Activated CD8-positive, alpha-beta memory T cell treated with anti-CD3 and anti-CD28 coated beads, Interleukin-2, amount 50 U/mL, for 4 hours (primary cell): ENCODE data around the gene CUL2.
"Not testable (repeated sequence)": the region's sequence is repeated elsewhere in the genome, so short reads cannot be mapped to it uniquely, and the experiment has no call there.

ENCODE experiments used
- DNase-seq: peaks from one replicate; pipeline ENCODE4 v3.0.0-alpha.2; 2020

Gene CUL2

GRCh38 chr10:35017608-35018007 is 72.5 kb downstream of the CUL2 start:
- DNase-seq: no peak

GRCh38 chr10:35015843-35016408 is 74.2 kb downstream of the CUL2 start:
- DNase-seq: no peak

GRCh38 chr10:35012781-35013180 is 77.4 kb downstream of the CUL2 start:
- no peak for DNase-seq

- DNase-seq: no peak
Observed at GRCh38 chr10:35011771-35012191, 78.4 kb downstream of the CUL2 start.

- DNase-seq: no peak
Observed at GRCh38 chr10:35007858-35008301, 82.3 kb downstream of the CUL2 start.

- no peak for DNase-seq
Observed at GRCh38 chr10:35006836-35007235, 83.3 kb downstream of the CUL2 start.

- DNase-seq: no peak
Observed at GRCh38 chr10:35005868-35006267, 84.3 kb downstream of the CUL2 start.

DNA sequence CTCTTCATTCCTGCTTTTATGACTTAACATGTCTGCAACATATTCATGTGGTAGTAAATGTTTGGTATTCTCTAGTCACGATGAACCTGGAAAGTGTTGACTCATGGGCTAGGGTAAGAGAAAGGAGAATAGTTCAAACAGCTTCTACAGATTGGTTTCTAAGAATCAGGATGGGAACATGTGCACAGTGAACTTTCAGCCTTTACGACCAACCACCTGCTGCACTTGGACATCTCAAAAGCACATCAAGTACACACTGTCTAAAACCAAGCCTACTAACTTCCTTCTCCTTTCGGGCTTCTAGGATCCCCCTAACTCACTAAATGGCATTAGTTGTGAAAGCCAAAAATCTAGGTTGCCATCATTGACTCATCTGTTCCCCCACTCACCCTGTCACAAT is 85.5 kb downstream of the CUL2 start:
- DNase-seq: no peak

DNA sequence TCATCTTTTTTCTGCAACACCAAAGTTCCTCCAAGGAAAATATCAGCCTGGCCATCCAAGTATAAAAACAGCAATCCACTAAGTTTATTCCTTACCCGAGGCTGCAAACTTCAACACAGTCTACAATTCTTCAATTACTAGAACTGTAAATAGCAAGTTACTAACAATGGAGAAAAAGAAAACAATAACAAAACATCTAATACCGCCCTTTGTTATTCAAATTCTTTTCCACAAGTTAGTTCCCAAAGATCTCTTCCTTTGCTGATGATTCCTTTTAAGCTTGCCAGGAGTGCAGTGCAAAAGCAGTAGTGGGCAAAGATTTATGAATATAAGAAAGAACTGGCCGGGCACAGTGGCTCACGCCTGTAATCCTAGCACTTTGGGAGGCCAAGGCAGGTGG is 86.2 kb downstream of the CUL2 start:
- DNase-seq: no peak

DNA sequence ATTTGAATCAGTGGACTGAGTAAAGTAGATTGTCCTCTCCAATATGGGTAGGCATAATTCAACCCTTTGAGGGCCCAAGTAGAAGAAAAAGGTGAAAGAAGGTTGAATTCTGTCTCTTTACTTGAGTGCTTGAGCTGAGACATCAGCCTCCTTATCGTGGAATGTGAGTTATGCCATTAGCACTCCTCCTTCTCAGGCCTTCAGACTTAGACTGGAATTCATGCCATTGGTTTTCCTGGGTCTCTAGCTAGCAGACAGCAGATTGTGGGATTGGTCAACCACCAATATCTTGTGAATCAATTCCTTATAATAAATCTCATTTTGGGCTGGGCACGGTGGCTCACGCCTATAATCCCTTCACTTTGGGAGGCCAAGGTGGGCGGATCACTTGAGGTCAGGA is 89.2 kb downstream of the CUL2 start:
- no peak for DNase-seq

DNA sequence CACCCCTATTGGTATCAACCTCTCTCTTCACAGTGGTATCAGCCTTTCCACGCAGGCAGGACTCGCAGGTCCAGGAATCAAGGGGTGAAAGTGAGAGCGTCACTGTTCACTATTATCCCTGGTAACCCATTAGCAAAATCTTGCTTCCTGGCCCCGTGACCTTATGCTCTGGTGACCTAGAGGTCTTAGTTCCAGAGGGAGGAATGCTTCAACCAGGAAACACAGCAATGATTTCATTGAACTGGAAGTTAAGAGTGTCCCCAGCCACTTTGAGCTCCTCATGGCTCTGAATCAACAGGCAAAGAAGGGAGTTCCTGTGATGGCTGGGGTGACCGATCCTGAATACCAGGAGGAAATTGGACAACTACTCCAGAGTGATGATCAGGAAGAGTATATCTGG is 90.6 kb downstream of the CUL2 start:
- no peak for DNase-seq

- DNase-seq: no peak
Observed at GRCh38 chr10:34998940-34999339, 91.2 kb downstream of the CUL2 start.

GRCh38 chr10:34996843-34997242 is 93.3 kb downstream of the CUL2 start:
- DNase-seq: no peak

GRCh38 chr10:34995925-34996324 is 94.2 kb downstream of the CUL2 start:
- no peak for DNase-seq

- DNase-seq: peak; percentile 25
Observed at GRCh38 chr10:34994565-34995142, 95.5 kb downstream of the CUL2 start.

- DNase-seq: no peak
Observed at GRCh38 chr10:34993782-34994181, 96.4 kb downstream of the CUL2 start.

GRCh38 chr10:34991117-34991516 is 99.0 kb downstream of the CUL2 start:
- not testable (repeated sequence) for DNase-seq

DNA sequence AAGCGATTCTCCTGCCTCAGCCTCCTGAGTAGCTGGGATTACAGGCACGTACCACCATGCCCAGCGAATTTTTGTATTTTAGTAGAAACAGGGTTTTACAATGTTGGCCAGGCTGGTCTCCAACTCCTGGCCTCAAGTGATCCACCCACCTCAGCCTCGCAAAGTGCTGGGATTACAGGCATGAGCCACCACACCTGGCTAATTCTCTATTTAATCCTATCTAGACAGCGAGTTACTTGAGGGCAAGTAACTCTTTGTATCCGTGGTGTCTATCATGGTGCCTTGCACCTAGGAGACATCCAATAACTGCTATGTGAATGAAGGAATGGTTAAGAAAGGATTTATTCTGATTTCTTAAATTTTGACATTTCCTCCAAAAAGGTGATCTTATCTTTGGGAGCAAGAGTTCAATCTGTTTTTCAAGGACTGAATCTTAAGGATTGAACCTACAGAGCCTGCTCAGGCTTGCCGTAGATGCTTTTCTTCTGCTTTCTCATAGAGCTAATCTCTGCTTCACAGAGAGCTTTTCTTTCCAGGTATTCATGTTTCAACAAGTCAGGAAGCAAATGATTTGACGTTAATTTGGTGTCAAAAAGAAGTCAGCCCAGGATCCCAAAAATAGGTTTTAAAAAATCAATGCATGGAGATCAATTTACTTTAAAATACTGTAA is 101.6 kb downstream of the CUL2 start:
- DNase-seq: no peak

DNA sequence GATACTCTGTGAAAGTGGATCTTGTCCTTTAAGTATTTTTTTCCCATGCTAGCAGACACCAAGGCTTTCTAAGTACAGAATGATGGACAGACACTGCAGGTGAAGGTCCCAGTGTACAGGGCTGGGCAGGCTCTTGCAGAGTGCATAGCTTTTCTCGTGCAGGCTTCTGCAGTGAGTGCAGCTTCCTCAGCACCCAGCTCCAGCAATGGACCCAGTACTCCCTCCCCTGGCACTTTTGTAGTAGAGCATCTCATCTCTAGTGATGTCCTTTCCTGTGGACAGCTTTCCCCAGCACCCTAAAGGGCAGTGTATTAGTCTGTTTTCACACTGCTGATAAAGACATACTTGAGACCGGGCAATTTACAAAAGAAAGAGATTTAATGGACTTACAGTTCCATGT is 104.3 kb downstream of the CUL2 start:
- DNase-seq: no peak

DNA sequence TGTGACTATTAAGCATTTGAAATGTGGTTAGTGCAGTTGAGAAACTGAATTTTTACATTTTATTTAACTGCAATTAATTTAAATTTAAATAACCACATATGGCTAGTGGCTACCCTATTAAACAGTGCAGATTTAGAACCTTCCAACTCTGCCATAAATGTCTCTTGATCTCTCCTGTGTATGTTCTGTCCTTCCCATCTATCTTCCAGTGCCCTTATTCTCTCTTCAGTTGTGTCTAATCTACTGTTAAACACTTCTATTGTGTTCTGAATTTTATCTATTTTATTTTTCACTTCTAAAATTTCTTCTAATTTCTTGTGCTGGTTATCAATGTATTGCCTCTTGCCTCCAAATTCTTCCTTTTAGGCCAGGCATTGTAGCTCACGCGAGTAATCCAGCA is 105.0 kb downstream of the CUL2 start:
- DNase-seq: no peak

GRCh38 chr10:34981844-34982243 is 108.3 kb downstream of the CUL2 start:
- no peak for DNase-seq

GRCh38 chr10:34979938-34980337 is 110.2 kb downstream of the CUL2 start:
- no peak for DNase-seq

DNA sequence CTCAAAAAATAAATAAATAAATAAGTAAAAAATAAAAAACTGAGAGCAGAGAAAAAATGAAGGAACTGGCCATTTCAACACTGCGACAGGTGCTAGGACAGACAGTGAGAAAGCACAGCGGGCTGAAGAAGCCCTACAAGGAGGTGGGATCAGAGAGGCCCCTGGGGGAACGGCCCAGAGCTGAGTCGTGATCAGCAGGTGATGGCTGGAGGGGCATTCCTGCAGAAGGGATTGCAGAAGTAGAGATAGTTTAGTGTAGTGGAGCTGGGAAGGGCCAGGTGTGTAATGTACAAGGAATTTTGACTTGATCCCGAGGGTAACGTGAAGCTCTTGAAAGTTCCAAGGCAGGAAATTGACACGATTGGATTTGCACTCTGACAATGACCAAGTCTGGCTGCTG is 112.1 kb downstream of the CUL2 start:
- no peak for DNase-seq

DNA sequence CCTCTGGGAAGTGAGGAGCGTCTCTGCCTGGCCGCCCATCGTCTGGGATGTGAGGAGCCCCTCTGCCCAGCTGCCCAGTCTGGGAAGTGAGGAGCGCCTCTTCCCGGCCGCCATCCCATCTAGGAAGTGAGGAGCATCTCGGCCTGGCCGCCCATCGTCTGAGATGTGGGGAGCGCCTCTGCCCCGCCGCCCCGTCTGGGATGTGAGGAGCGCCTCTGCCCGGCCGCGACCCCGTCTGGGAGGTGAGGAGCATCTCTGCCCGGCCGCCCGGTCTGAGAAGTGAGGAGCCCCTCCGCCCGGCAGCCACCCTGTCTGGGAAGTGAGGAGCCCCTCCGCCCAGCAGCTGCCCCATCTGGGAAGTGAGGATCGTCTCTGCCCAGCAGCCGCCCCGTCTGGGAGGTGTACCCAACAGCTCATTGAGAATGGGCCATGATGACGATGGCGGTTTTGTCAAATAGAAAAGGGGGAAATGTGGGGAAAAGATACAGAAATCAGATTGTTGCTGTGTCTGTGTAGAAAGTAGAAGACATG is 113.7 kb downstream of the CUL2 start:
- not testable (repeated sequence) for DNase-seq
